ENCODE results near the gene BBLN.

GRCh38 chr9:128120061-128120740 is 39.9 kb upstream of the BBLN start:
- TF ChIP-seq CTCF (IDR thresholded peaks at IDR 0.05; ENCODE audit: low read length) (no peak), EZH2 (IDR thresholded peaks at IDR 0.05; ENCODE audit: borderline replicate concordance, low read length) (no peak)

Measured in OCI-LY1 (cell line).